Kidney epithelial cell (primary cell): ENCODE data around the gene C2CD4A. TPM values are rescaled to one million over a fixed set of nuclear protein-coding genes. Genes with fewer than 3 reads are reported as not detected.

Source experiments
- DNase-seq: peaks from one replicate; pipeline ENCODE4 v3.0.0-alpha.2; 2010; ENCODE audit warnings: low read depth
- H3K27me3 ChIP-seq: 2 replicates; pipeline ENCODE4 v1.6.0; 2011; ENCODE audit warnings: low read length; ENCODE audit not compliant: control insufficient read depth, insufficient read depth
- H3K36me3 ChIP-seq: 2 replicates; pipeline ENCODE4 v1.5.1; 2011; ENCODE audit warnings: low read length; ENCODE audit not compliant: control insufficient read depth, insufficient read depth
- H3K4me3 ChIP-seq: 2 replicates; pipeline ENCODE4 v1.5.1; 2011; ENCODE audit warnings: low read depth, mild to moderate bottlenecking, control low read depth, low read length
- CTCF ChIP-seq: IDR thresholded peaks from 2 replicates; pipeline ENCODE4 v1.5.1; 2011; ENCODE audit warnings: mild to moderate bottlenecking, moderate library complexity, low read length, control low read depth, inconsistent platforms; ENCODE audit not compliant: insufficient read depth, poor library complexity, severe bottlenecking
- total RNA-seq: library from RNA; depleted of rRNA; stranded (reverse); fragments of >200 nt; gene quantifications from 2 replicates; pipeline ENCODE4 v1.2.3, GENCODE V29; 2015

The C2CD4A gene
- total RNA-seq, 1 donor from 2014 or later, result 0.25 TPM

DNA sequence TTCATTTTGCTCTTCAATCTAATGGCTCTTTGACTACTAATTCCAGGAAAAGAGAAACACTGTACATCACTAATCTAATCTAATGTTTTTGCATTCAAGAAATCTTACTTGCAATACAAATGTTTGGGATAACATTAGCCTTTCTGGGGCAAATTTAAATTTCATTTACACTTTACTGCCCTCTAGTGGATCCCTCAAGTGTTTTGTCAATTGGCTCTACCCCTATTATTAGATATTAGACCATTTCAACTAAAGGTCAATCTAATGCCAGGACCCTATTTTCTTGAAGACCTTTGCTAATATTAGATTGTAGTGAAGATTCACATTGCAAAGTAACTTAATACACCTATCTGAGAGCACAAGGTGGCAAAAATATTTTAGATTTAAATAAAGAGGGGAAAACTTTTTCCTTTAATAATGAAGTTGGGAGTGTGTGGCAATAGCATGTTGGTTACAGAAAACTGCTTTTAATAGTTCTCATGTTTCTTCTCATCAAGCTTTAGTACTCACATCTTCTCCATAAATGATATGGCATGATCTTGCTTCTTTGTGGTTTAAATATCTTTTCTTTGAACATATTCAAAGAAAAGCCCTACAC lies 5.0 kb downstream of the C2CD4A start:
- Histone ChIP-seq H3K4me3 (no peak overlapping the region), H3K27me3 (peaks cover 5% of the 10 kb centered on the region), H3K36me3 (no peaks in the 10 kb centered on the region)
- peak; percentile 53 for TF ChIP-seq CTCF
- no peak for DNase-seq

- peak; percentile 65 for DNase-seq
- Histone ChIP-seq H3K27me3 (no peaks in the 10 kb centered on the region), H3K4me3 (no peak overlapping the region), H3K36me3 (no peaks in the 10 kb centered on the region)
- TF ChIP-seq CTCF, result no peak
Observed at GRCh38 chr15:62075595-62076277, 9.0 kb downstream of the C2CD4A start.

DNA sequence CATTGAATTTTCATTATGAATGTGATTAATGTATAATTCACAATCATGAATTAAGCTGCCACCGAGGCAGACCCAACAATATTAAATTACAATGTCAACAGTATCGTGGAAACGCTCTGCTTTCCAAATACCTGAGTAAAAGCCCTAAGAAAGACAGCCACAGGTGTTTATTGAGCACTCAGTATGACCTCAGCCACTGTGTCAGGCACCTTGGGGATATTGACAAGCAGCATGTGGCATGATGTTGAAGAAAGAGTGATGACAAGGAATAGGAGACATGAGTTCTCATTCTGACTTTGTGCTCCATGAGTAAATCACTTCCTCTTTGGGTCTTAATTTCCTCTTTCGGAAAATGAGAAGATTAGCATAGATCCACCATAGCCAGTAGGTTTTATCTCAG lies 12.8 kb downstream of the C2CD4A start:
- DNase-seq, result no peak
- no peak for TF ChIP-seq CTCF
- no peaks in the 10 kb centered on the region for H3K36me3 ChIP-seq
- H3K4me3 ChIP-seq, result no peak overlapping the region
- no peaks in the 10 kb centered on the region for H3K27me3 ChIP-seq

DNA sequence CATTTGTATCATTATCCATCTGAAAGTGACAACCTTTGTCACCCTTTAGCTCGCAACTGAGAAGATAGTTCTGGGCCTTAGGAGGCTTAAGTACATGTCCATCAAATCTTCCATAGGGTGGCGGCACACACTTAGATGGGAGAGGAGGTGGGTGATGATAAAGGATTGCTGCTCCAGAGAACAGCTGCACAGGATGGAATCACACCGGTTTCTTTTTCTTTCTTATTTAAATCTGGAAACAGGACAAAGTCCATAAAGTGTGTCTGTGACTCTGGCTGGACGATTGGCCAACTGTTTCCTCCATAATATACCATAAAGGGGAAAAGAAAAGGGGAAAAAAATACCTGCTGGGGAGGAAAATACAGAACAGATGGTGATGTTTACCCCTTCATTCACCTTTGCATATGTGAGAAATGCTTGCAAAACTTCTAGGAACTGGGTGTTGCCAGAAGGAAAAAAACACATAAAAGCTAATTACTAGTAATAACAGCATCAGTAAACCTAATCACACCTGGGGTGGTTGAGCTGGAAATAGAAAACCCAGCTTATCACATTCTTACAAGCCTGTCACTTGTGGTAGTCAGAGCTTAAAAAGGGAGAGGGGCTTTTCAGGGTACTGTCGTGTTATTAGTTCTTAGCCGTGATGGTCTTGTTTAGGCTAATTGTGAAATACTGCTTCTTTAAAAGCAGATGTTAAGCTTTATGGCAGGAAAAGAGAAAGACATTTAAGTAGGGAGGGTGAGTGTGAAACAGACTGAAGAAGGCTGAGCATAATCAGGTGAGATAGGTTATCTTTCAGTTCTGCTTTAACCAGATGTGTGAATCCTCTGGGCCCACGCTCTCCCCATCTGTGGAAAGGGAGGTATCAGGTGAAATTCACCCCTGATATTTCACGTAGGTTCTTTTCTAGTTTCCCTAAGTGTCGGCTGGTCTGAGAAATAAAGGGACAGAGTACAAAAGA lies 16.7 kb downstream of the C2CD4A start:
- H3K36me3 ChIP-seq, result no peaks in the 10 kb centered on the region
- TF ChIP-seq CTCF, result no peak
- DNase-seq, result no peak
- H3K4me3 ChIP-seq, result no peak overlapping the region
- H3K27me3 ChIP-seq, result no peaks in the 10 kb centered on the region

DNA sequence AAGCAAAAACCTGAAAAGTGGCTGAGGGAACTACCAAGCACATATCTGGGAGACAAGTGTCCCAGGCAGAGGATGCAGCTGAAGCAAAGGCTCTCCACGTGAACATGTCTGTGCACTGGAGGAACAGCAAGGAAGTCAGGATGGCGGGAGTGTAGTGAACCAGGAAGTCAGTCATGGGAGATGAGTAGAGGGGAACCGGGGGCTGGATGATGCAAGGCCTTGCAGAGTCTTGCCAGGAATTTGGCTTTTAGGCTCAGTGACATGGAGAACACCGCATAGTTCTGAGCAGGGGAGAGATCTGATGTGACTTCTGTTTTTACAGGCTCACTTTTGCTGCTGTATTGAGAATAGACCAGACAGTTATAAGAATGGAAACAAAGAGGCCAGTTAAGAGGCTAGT lies 19.0 kb downstream of the C2CD4A start:
- no peak for TF ChIP-seq CTCF
- DNase-seq, result no peak
- Histone ChIP-seq H3K27me3 (no peaks in the 10 kb centered on the region), H3K36me3 (no peaks in the 10 kb centered on the region), H3K4me3 (no peak overlapping the region)
